Cardiac septum (tissue), 1 donor: ENCODE results near the gene BRINP1. TPM values are rescaled to one million over a fixed set of nuclear protein-coding genes. Genes with fewer than 3 reads are reported as not detected.

ENCODE experiments used
- DNase-seq: peaks from one replicate; pipeline ENCODE4 v3.0.0-alpha.2; 2020; ENCODE audit warnings: low spot score
- intact Hi-C: fragments of 100-400 bp; cut with DNase I; formaldehyde crosslinking; loops from one replicate; pipeline ENCODE4 v1.14.0; 2022
- total RNA-seq: library from RNA; stranded (reverse); fragmentation: NEBNext Ultra II Directional; extraction: Animal tissue kit (Norgen Biotek cat#: 25700); gene quantifications from one replicate; pipeline ENCODE4 v1.2.1, GENCODE V29; 2021
- donor health status: DM: no; HTN: no; CAD: no.

BRINP1 gene
- total RNA-seq, 1 donor from 2014 or later = 1.7 TPM

GRCh38 chr9:119284118-119284517 lies 85.1 kb downstream of the BRINP1 start:
- intact Hi-C loops = no loop called here
- no peak for DNase-seq

GRCh38 chr9:119283078-119283794 lies 86.0 kb downstream of the BRINP1 start:
- intact Hi-C loops = no loop called here
- no peak for DNase-seq

GRCh38 chr9:119282476-119283077 lies 86.7 kb downstream of the BRINP1 start:
- intact Hi-C loops = no loop called here
- DNase-seq = no peak

- DNase-seq = no peak
- intact Hi-C loops = no loop called here
Observed at GRCh38 chr9:119280740-119281485, 88.3 kb downstream of the BRINP1 start.

GRCh38 chr9:119278171-119278570 lies 91.1 kb downstream of the BRINP1 start:
- intact Hi-C loops = no loop called here
- DNase-seq = no peak

GRCh38 chr9:119273984-119274665 lies 95.1 kb downstream of the BRINP1 start:
- DNase-seq = no peak
- intact Hi-C loops = no loop called here

- no peak for DNase-seq
- intact Hi-C loops = no loop called here
Observed at GRCh38 chr9:119273325-119273904, 95.8 kb downstream of the BRINP1 start.

GRCh38 chr9:119272500-119273211 lies 96.6 kb downstream of the BRINP1 start:
- no peak for DNase-seq
- intact Hi-C loops = no loop called here

- DNase-seq = no peak
- intact Hi-C loops = no loop called here
Observed at GRCh38 chr9:119268985-119269384, 100.2 kb downstream of the BRINP1 start.

- DNase-seq = no peak
- intact Hi-C loops = no loop called here
Observed at GRCh38 chr9:119264165-119264564, 105.1 kb downstream of the BRINP1 start.

- DNase-seq = no peak
- intact Hi-C loops = no loop called here
Observed at GRCh38 chr9:119257592-119257991, 111.6 kb downstream of the BRINP1 start.

- no peak for DNase-seq
- intact Hi-C loops = no loop called here
Observed at GRCh38 chr9:119255116-119255515, 114.1 kb downstream of the BRINP1 start.

GRCh38 chr9:119252671-119253299 lies 116.5 kb downstream of the BRINP1 start:
- no peak for DNase-seq
- intact Hi-C loops = no loop called here

- no peak for DNase-seq
- intact Hi-C loops = no loop called here
Observed at GRCh38 chr9:119251936-119252335, 117.3 kb downstream of the BRINP1 start.

GRCh38 chr9:119250730-119251129 lies 118.5 kb downstream of the BRINP1 start:
- intact Hi-C loops = no loop called here
- no peak for DNase-seq

GRCh38 chr9:119240546-119240945 lies 128.7 kb downstream of the BRINP1 start:
- DNase-seq = no peak
- intact Hi-C loops = no loop called here

- intact Hi-C loops = no loop called here
- no peak for DNase-seq
Observed at GRCh38 chr9:119234636-119235035, 134.6 kb downstream of the BRINP1 start.

GRCh38 chr9:119227422-119227821 lies 141.8 kb downstream of the BRINP1 start:
- intact Hi-C loops = no loop called here
- DNase-seq = no peak

GRCh38 chr9:119224431-119224830 lies 144.8 kb downstream of the BRINP1 start:
- DNase-seq = no peak
- intact Hi-C loops = no loop called here
